ENCODE measurements around the gene GRHL3. TPM values are rescaled to one million over a fixed set of nuclear protein-coding genes. Genes with fewer than 3 reads are reported as not detected.

Gene GRHL3
- total and polyA plus RNA-seq, 11 donors, result 0.03 to 0.61 TPM; not detected in 9

- H3K4me1 ChIP-seq, result peaks cover 0 to 28% (median 4%) of the 10 kb centered on the region in 12 donors
- ATAC-seq (peak; percentile 95 to 99 (median 98)), DNase-seq (peak; percentile 83 to 93 (median 90))
- WGBS, 4 donors, result 39 to 46% (median 43%) methylated on average over 15 of the region's 15 CpGs
- TF ChIP-seq CTCF (IDR thresholded peaks at IDR 0.05) (no peak), POLR2A (IDR thresholded peaks at IDR 0.05) (no peak)
- peak overlapping the region in 3 of 12 donors; percentile 16 to 55 (median 24) for H3K27ac ChIP-seq
- H3K9me3 ChIP-seq, result no peaks in the 10 kb centered on the region
- peaks cover 0 to 6% (median 0%) of the 10 kb centered on the region in 9 donors for H3K27me3 ChIP-seq
- no peaks in the 10 kb centered on the region for H3K36me3 ChIP-seq
- intact Hi-C loops (cut with DNase I), result loop anchor here in 1 of 10 donors (10.0 kb wide), 1 partner anchor 95 kb away; no protein-coding TSS in a partner anchor
- no peak overlapping the region for H3K4me3 ChIP-seq
Observed at GRCh38 chr1:24289937-24290595, 29.1 kb upstream of the GRHL3 start.

- H3K27me3 ChIP-seq, result no peaks in the 10 kb centered on the region
- H3K4me3 ChIP-seq, result no peak overlapping the region
- H3K27ac ChIP-seq, result no peak overlapping the region
- TF ChIP-seq CTCF (IDR thresholded peaks at IDR 0.05), result no peak
- no peak for TF ChIP-seq POLR2A (IDR thresholded peaks at IDR 0.05)
- no peaks in the 10 kb centered on the region for H3K9me3 ChIP-seq
- intact Hi-C loops (cut with DNase I), result loop anchor here in 1 of 10 donors (10.0 kb wide), 1 partner anchor 94 kb away; no protein-coding TSS in a partner anchor
- peaks cover 0 to 28% (median 4%) of the 10 kb centered on the region in 12 donors for H3K4me1 ChIP-seq
- no peak for DNase-seq
- 75 to 79% (median 77%) methylated on average over 8 of the region's 8 CpGs for WGBS, 4 donors
- no peaks in the 10 kb centered on the region for H3K36me3 ChIP-seq
- ATAC-seq, result no peak
Observed at GRCh38 chr1:24290933-24291487, 28.1 kb upstream of the GRHL3 start.

GRCh38 chr1:24292103-24292502, 27.1 kb upstream of the GRHL3 start:
- no peaks in the 10 kb centered on the region for H3K27me3 ChIP-seq
- peaks cover 0 to 28% (median 4%) of the 10 kb centered on the region in 12 donors for H3K4me1 ChIP-seq
- intact Hi-C loops (cut with DNase I), result loop anchor here in 1 of 10 donors (10.0 kb wide), 1 partner anchor 93 kb away; no protein-coding TSS in a partner anchor
- no peak for DNase-seq
- 84 to 96% (median 92%) methylated on average over 4 of the region's 4 CpGs for WGBS, 4 donors
- ATAC-seq, result no peak
- H3K36me3 ChIP-seq, result no peaks in the 10 kb centered on the region
- no peaks in the 10 kb centered on the region for H3K9me3 ChIP-seq
- H3K4me3 ChIP-seq, result no peak overlapping the region
- TF ChIP-seq CTCF (IDR thresholded peaks at IDR 0.05) (no peak), POLR2A (IDR thresholded peaks at IDR 0.05) (no peak)
- H3K27ac ChIP-seq, result no peak overlapping the region

GRCh38 chr1:24292887-24293286, 26.3 kb upstream of the GRHL3 start:
- intact Hi-C loops (cut with DNase I), result loop anchor here in 1 of 10 donors (10.0 kb wide), 1 partner anchor 92 kb away; no protein-coding TSS in a partner anchor
- Histone ChIP-seq H3K27ac (no peak overlapping the region), H3K27me3 (no peaks in the 10 kb centered on the region), H3K4me3 (no peak overlapping the region), H3K9me3 (no peaks in the 10 kb centered on the region), H3K4me1 (peaks cover 0 to 28% (median 4%) of the 10 kb centered on the region in 12 donors), H3K36me3 (no peaks in the 10 kb centered on the region)
- ATAC-seq, result no peak
- 75 to 91% (median 87%) methylated on average over 9 of the region's 9 CpGs for WGBS, 4 donors
- no peak for DNase-seq
- TF ChIP-seq CTCF (IDR thresholded peaks at IDR 0.05), result no peak
- TF ChIP-seq POLR2A (IDR thresholded peaks at IDR 0.05), result no peak
